GM23248 (cell line): Measurements from ENCODE around the gene HNRNPUL2.

Experiments
- EZH2 ChIP-seq: fragments of 200-600 bp; sonication (generic); IDR thresholded peaks from 2 replicates; pipeline ENCODE4 v1.6.1; 2018; ENCODE audit warnings: antibody characterized with exemption, mild to moderate bottlenecking; ENCODE audit not compliant: insufficient read depth, poor library complexity, severe bottlenecking
- EZH2phosphoT487 ChIP-seq: fragments of 200-600 bp; sonication (generic); IDR thresholded peaks from 2 replicates; pipeline ENCODE4 v1.6.1; 2018; ENCODE audit warnings: antibody characterized with exemption, moderate library complexity, mild to moderate bottlenecking, low read depth; ENCODE audit not compliant: insufficient read depth

GRCh38 chr11:62728171-62728988 is 1.1 kb upstream of the HNRNPUL2 start, which contains the start of gene TTC9C:
- TF ChIP-seq EZH2phosphoT487: no peak
- TF ChIP-seq EZH2: no peak
